HG02885 (cell line): ENCODE measurements around the gene SPOCD1.

Source experiments
- ATAC-seq: cut with Tn5 transposase; IDR thresholded peaks from one replicate; pipeline ENCODE4 v1.9.1; 2021; ENCODE audit warnings: mild to moderate bottlenecking; ENCODE audit not compliant: unreplicated experiment, poor library complexity

SPOCD1 gene

GRCh38 chr1:31776032-31776431 lies 39.8 kb downstream of the SPOCD1 start:
- ATAC-seq = no peak

- no peak for ATAC-seq
These were observed 40.4 kb downstream of the SPOCD1 start for GRCh38 chr1:31775210-31775999.

GRCh38 chr1:31774495-31774894 lies 41.3 kb downstream of the SPOCD1 start:
- no peak for ATAC-seq

DNA sequence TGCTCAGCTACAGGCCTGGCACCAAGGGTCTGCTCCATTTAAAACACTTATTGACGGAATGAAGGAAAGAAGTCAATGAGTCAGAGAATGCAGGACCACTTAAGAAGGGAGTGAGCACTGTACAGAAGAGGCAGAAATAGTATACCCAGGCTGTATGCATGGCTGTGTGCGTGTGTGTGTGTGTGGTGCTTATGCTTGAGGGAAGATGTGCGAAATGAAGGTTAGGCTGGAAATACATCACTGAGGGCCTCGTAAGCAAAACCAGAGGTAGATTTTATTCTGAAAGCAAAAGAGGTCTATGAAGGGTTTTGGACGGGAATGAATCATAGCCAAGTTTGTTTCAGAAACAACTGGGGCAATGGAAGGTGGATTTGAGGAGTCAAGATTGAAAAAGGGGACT lies 42.0 kb downstream of the SPOCD1 start:
- ATAC-seq = no peak

- ATAC-seq = no peak
These were observed 43.1 kb downstream of the SPOCD1 start for GRCh38 chr1:31772669-31773248.

- no peak for ATAC-seq
These were observed 43.7 kb downstream of the SPOCD1 start for GRCh38 chr1:31771891-31772668.

DNA sequence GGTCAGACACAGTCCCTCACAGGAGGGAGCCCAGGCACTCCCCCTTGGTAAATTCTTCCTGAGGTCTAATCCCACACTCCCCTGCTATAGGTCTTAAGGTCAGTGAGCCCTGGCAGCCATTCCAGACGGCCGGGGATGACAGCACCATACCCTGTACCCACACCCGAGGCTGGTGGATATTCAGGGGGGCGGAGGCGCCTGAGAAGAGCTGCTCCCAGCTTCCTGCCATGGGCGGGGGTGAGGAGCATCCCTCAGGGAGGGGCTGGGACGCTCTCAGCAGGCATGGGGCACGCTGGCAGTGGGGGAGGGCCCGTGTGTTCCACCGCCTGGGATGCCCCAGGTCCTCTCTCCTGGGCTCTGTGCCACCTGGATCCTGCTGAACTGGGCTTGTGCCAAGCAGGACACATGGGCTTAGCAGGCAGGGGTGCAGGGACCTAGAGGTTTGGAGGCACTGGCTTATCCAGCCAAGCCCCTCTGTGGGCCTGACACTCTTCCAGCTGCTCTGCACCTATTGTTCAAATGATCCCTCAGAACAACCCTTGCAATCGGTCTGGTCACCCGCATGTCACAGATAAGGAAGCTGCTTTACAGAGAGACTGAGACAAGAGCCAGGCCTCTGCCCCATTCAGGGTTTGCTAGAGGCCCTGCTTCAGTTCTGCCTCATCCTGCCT lies 46.0 kb downstream of the SPOCD1 start:
- ATAC-seq = no peak

GRCh38 chr1:31768939-31769704 lies 46.7 kb downstream of the SPOCD1 start:
- no peak for ATAC-seq

DNA sequence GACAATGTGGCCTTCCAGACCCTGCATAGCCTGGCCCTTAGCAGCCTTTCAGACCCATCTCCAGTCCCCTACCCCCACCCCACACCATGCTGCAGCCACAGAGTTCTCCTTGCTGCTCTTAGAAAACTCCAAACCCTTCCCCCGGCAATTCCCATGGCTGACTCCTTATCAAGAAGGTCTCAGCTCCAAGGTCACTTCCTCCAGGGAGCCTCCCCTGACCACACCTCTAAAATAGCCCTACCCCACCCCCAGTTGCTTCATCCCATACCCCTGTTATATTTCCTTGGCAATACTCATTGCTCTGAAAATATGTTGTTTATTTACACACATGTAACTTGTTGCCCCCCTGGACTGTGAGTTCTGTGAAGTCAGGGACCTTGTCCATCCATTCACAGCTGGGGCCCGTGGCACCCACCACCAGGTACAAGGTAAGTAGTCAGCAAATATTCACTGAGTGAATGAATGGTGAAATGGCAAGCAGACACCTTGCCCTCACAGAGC lies 47.4 kb downstream of the SPOCD1 start:
- ATAC-seq = no peak

DNA sequence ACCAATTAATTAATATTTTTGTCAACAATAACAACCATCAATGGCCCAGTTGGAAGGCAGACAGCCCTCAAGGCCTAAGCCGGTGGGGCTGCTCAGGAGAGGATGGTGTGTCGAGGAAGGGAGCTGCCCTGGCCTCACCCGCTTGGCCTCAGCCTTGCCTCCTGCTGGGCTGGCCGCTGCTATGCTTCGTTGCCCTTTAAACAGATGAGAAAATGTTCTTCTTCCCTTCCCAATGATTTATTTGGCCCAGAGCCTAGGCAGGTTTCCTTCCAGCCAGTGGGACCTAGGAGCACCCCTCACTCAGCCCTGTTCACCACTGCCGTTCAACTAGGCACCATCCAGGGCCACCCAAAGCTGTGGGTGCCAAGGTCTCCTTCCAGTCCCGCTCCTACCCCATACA lies 48.6 kb downstream of the SPOCD1 start:
- ATAC-seq = no peak

DNA sequence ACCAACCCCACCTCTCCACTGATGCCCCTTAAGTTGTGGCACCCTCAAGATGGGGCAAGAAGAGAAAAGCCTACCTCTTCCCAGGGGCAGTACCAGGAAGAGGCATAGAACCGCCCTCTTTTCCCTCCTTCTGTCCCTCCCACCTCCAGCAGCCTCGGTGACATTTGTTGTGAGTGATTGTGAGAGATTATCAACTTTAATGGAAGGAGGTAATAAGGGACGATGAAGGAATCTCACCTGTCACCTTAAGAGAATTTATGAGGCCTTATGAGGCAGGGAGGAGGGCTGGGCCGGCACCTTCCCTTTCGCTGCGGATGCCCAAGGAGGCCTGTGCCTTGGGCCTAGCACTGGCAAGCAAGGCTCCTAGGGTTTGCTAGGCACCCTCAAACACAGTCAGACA lies 50.3 kb downstream of the SPOCD1 start:
- no peak for ATAC-seq

DNA sequence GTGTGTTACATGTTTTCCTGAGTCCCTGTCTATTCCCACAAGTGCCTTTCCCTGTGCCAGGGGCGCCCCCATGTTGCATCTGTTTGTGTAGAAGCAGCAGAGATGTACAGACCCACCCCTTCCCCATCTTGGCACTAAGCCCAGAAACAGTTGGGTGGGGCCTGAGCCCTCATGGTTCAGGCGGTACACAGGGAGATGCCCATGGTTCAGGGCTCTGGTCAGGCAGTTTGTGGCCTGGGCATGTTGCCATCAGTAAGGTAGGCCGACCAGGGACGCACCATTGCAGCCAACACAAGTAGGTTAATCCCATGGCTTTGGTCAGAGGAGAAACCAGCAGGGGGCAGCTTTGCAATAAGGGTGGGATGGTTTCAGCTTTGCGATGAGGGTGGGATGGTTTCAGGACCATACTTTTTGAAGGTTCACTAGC lies 50.8 kb downstream of the SPOCD1 start:
- no peak for ATAC-seq

DNA sequence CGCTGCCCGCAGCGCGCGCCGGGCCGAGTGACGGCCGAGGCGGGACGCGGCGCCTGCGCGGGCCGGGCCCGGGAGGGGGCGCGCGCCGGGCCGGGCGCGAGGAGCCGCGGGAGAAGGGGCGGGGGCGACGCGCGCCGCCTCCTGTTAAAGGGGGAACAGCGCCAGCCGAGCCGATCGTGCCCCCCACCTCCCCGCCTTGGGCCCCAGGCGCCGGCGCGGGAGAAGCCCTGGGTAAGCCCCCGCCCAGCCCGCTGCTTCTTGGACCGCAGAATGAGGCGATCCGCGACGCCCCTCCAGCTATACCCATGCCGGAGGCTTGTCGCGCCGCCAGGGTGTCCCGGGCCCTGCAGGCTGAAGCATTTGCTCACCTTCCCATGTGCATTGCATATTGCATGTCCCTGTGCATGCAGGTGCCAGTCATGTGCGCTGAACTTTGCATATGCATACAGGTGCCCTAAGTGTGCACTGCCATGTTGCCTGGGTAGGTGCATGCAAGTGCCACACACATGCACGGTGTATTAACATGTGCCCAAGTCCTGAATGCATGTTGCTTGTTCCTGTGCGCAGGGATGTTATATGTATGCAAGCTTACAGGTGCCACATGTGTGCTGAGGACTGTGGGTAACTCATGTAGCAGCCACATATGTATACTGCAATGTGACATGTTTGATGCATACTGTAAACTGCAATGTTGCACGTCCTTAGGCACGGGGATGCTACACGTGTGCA lies 51.3 kb downstream of the SPOCD1 start, which contains the start of gene ADGRB2:
Gene ADGRB2 (minus strand): TSS at position 29 of the 729 bp plus-strand sequence. CDS start 7,119 bp downstream, outside the sequence.
- ATAC-seq = no peak

DNA sequence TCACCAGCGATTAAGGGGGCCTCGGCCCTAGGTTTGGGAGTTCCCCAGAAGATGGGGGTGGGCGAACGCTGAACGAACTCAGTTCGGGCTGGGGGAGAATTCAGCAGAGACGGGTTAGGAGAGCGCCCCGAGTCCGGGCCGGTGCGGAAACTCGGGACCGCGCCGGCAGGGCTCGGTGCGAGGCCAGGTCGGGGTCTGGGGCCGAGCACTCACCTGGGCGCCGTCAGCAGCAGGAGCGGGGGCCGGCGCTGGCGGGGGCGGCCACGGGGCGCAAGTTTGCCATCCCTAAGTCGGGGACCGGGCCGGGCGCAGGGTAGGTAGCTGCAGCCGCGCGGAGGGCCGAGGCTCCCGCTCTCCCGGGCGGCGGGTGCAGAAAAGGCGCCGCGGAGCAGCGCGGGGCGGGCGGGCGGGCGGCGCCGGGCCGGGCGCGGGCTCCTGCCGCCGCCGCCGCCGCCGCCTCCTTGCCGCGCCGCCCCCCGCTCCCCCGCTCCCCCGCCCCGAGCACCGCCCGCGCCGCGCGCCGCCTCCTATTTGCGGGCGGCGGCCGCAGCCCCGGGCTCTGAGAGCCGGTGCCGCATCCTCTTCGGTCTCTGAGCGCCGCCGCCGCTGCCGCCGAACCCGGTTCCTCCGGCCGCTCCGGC lies 52.0 kb downstream of the SPOCD1 start:
- no peak for ATAC-seq

DNA sequence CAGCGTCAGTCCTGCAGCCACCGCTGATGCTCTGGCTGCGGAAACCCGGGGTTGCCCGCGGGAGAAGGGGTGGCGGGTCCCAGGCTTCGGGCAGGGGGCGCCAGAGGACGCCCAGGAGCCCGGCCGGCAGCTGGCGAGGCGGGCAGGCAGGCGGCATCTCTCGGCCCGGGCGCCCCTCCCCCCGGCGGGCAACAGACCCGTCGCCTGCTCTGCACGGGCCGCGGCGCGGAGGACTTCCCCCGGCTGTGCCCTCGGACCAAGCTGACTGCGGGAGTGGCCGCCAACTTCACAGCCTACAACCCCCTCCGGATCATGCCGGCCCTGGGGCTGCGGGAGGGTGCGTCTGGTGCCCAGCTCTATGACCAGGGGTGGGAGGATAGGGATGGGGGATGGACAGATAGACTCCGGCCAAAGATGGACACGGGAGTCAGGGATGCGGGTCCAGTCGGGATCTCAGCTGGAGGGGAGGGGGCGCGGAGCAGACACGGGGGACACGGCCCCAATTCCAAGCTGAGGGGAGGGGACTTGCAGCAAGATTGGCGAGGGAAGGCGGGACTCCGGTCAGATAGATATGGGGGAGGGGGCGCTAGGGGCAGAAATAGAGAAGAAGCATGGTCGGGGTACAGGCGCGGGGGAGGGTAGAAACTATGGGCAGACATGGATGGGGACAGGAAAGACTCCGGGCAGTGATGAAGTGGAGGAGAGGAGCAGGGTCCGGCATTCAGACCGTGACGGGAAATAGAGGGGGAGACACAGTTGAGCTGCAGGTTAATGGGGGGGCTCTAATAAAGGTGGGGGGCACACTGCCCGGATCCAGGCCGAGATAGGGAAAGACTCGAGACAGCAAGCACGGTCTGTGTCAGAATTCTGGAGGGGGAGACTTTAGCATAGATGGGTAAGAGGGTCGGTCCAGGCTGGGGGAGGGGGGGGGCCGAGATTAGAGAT lies 52.8 kb downstream of the SPOCD1 start:
- ATAC-seq = no peak

GRCh38 chr1:31762323-31762722 lies 53.5 kb downstream of the SPOCD1 start:
- ATAC-seq = no peak

GRCh38 chr1:31761883-31762282 lies 53.9 kb downstream of the SPOCD1 start:
- ATAC-seq = no peak
